SK-N-SH (cell line): ENCODE data around the gene GNAT1. TPM values are rescaled to one million over a fixed set of nuclear protein-coding genes. Genes with fewer than 3 reads are reported as not detected.

ENCODE experiments used
- CTCF ChIA-PET: fragments of 300-600, 350-600 bp; formaldehyde crosslinking; extraction: SDS; loops from one replicate; lab custom pipeline; 2021; lab: Yijun Ruan, JAX
- POLR2A ChIA-PET: fragments of 350-600 bp; sonication (Branson Sonifier 250); formaldehyde crosslinking; extraction: SDS; loops from one replicate; lab custom pipeline; 2020; ENCODE audit warnings: antibody characterized with exemption, inconsistent platforms; lab: Yijun Ruan, JAX
- DNase-seq: peaks from one replicate; pipeline ENCODE4 v3.0.0; 2012
- H2AFZ ChIP-seq: fragments of 200-600 bp; sonication (generic); 2 replicates; pipeline ENCODE4 v1.8.1; 2016; ENCODE audit warnings: antibody characterized with exemption, mild to moderate bottlenecking, low read depth
- H3F3A ChIP-seq: fragments of 200-600 bp; sonication (generic); replicated peaks from 2 replicates; pipeline ENCODE3; 2016; ENCODE audit warnings: antibody characterized with exemption, mild to moderate bottlenecking; ENCODE audit not compliant: insufficient read depth
- H3K27ac ChIP-seq, 2 experiments: fragments of 200-500 bp in 1 of 2; fragments of 200-600 bp in 1 of 2; sonication (Bioruptor generic) in 1 of 2; sonication (generic), shearing (Covaris generic) in 1 of 2; 2 replicates each; pipeline versions ENCODE4 v1.5.1 to v1.6.1; 2014 to 2016; ENCODE audit warnings: low read depth in 2 of 2, inconsistent platforms in 1 of 2, low read length in 1 of 2, mild to moderate bottlenecking in 1 of 2, mixed read lengths in 1 of 2
- H3K27me3 ChIP-seq: fragments of 200-600 bp; sonication (generic), shearing (Covaris generic); 2 replicates; pipeline ENCODE4 v1.6.1; 2016; ENCODE audit warnings: mixed run types; ENCODE audit not compliant: insufficient read depth
- H3K36me3 ChIP-seq, 2 experiments: fragments of 200-500 bp in 1 of 2; fragments of 200-600 bp in 1 of 2; sonication (Bioruptor generic) in 1 of 2; sonication (generic) in 1 of 2; replicated peaks in 1 of 2; 2 replicates each; pipeline versions ENCODE3 to v1.5.1; 2014 to 2016; ENCODE audit warnings: low read length in 1 of 2, mild to moderate bottlenecking in 1 of 2; ENCODE audit not compliant: insufficient read depth in 2 of 2, control insufficient read depth in 1 of 2
- H3K4me1 ChIP-seq, 2 experiments: fragments of 200-500 bp in 1 of 2; fragments of 200-600 bp in 1 of 2; sonication (Bioruptor generic) in 1 of 2; sonication (generic), shearing (Covaris generic) in 1 of 2; 2 replicates each; pipeline versions ENCODE4 v1.5.1 to v1.6.1; 2014 to 2016; ENCODE audit warnings: low read depth in 1 of 2, low read length in 1 of 2, mixed run types in 1 of 2; ENCODE audit not compliant: insufficient read depth in 2 of 2, control insufficient read depth in 1 of 2
- H3K4me2 ChIP-seq: fragments of 200-600 bp; sonication (generic), shearing (Covaris generic); 2 replicates; pipeline ENCODE4 v1.6.1; 2017; ENCODE audit warnings: mixed run types
- H3K4me3 ChIP-seq, 2 experiments: fragments of 200-500 bp in 1 of 2; fragments of 200-600 bp in 1 of 2; sonication (Bioruptor generic) in 1 of 2; sonication (generic), shearing (Covaris generic) in 1 of 2; 2 replicates each; pipeline versions ENCODE4 v1.5.1 to v1.8.1; 2014 to 2016; ENCODE audit warnings: low read depth in 2 of 2, inconsistent platforms in 1 of 2, low read length in 1 of 2, mild to moderate bottlenecking in 1 of 2, mixed read lengths in 1 of 2, moderate library complexity in 1 of 2
- H3K79me2 ChIP-seq: fragments of 200-600 bp; sonication (generic); 2 replicates; pipeline ENCODE4 v1.8.1; 2017; ENCODE audit warnings: mild to moderate bottlenecking; ENCODE audit not compliant: insufficient read depth
- H3K9ac ChIP-seq: fragments of 200-600 bp; sonication (generic); 2 replicates; pipeline ENCODE4 v1.6.1; 2017; ENCODE audit warnings: mixed run types
- H3K9me2 ChIP-seq: fragments of 200-600 bp; sonication (generic); 2 replicates; pipeline ENCODE4 v1.6.1; 2017; ENCODE audit warnings: mixed run types
- H3K9me3 ChIP-seq: fragments of 200-600 bp; sonication (generic); 2 replicates; pipeline ENCODE4 v1.6.1; 2017; ENCODE audit warnings: mixed run types, mild to moderate bottlenecking, moderate library complexity
- H4K20me1 ChIP-seq: fragments of 200-600 bp; sonication (generic); 2 replicates; pipeline ENCODE4 v1.6.1; 2017; ENCODE audit warnings: mild to moderate bottlenecking, mixed run types; ENCODE audit not compliant: insufficient read depth
- EP300 ChIP-seq, 2 experiments: IDR thresholded peaks; 2 replicates each; pipeline versions ENCODE4 v1.4.0 to v1.6.1; 2012; ENCODE audit warnings: borderline replicate concordance in 1 of 2, low read depth in 1 of 2, low read length in 1 of 2
- GABPA ChIP-seq: IDR thresholded peaks from 2 replicates; pipeline ENCODE4 v1.4.0; 2012; ENCODE audit warnings: low read depth, mild to moderate bottlenecking
- GATA2 ChIP-seq: sonication (generic); formaldehyde crosslinking; IDR thresholded peaks from 2 replicates; pipeline ENCODE4 v1.5.0; 2020; ENCODE audit warnings: mild to moderate bottlenecking, missing genetic modification reagents
- RAD21 ChIP-seq: IDR thresholded peaks from 2 replicates; pipeline ENCODE4 v1.6.1; 2012; ENCODE audit warnings: mild to moderate bottlenecking, low read length
- REST ChIP-seq: IDR thresholded peaks from 2 replicates; pipeline ENCODE4 v1.6.1; 2012; ENCODE audit warnings: mild to moderate bottlenecking, low read depth, low read length, moderate library complexity
- RFX5 ChIP-seq: IDR thresholded peaks from 2 replicates; pipeline ENCODE4 v1.6.1; 2012; ENCODE audit warnings: mild to moderate bottlenecking, improper control_type of control experiment, low read length
- TAF1 ChIP-seq: IDR thresholded peaks from 2 replicates; pipeline ENCODE4 v1.6.1; 2012; ENCODE audit warnings: low read depth, mild to moderate bottlenecking, low read length, moderate library complexity, borderline replicate concordance
- WGBS: methylation state at CpG from one replicate; pipeline ENCODE4 v1.1.6; 2017; ENCODE audit warnings: low lambda C conversion rate; 5-methylcytosine and 5-hydroxymethylcytosine counted together
- polyA plus RNA-seq, 3 experiments: library from polyadenylated mRNA; depleted of rRNA; stranded (reverse); fragments of >200 nt; gene quantifications; 2 replicates each; pipeline ENCODE4 v1.2.3, GENCODE V29; 2012
- TF ChIP-seq, protein P1 (sequence below): fragments of 200-600 bp; sonication (generic); IDR thresholded peaks from 2 replicates; pipeline ENCODE4 v1.6.1; 2017; ENCODE audit warnings: antibody characterized with exemption, mild to moderate bottlenecking, moderate library complexity
- TF ChIP-seq, protein P2 (sequence below): IDR thresholded peaks from 2 replicates; pipeline ENCODE4 v1.4.0; 2012; ENCODE audit warnings: low read depth, borderline replicate concordance

The GNAT1 gene
- polyA plus RNA-seq, 1 of the 3 experiments (the other 2 are of a cell fraction), result not detected

DNA sequence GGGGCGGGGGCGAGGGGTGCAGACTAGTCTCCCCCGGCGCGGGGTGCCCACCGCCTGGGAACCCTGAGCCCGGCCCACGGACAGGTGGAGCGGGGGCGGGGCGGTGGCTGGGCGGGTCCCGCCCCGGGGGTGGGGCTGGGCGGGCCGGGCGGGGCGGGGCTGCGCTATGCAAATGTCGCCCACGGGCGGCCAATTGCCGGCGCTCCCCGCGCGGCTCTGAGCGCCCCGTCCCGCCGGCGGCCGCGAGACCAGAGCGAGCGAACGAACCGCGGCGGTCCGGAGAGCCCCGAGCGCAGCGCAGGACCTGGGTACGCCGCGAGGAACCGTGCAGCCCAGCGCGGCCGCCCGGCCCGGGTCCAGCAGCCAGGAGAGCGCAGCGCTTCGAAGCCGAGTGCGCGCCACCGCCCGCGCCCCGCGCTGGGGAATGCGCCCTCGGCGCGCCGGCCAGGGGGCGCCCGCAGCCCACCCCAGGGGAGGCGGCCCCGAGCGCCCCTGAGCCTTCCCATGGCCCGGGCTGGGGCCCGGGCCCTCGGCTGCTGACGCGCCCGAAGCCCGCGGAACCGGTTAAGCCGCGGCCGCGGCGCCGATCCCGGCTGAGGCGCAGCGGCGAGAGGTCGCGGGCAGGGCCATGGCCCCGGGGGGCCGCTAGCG, 36.4 kb upstream of the GNAT1 start, which contains the start of gene SEMA3F (continued):
- no peak for TF ChIP-seq REST
- TF ChIP-seq TAF1, result peak; percentile 58; the same call in 1 of the 2 replicates
- TF ChIP-seq, protein P1, sequence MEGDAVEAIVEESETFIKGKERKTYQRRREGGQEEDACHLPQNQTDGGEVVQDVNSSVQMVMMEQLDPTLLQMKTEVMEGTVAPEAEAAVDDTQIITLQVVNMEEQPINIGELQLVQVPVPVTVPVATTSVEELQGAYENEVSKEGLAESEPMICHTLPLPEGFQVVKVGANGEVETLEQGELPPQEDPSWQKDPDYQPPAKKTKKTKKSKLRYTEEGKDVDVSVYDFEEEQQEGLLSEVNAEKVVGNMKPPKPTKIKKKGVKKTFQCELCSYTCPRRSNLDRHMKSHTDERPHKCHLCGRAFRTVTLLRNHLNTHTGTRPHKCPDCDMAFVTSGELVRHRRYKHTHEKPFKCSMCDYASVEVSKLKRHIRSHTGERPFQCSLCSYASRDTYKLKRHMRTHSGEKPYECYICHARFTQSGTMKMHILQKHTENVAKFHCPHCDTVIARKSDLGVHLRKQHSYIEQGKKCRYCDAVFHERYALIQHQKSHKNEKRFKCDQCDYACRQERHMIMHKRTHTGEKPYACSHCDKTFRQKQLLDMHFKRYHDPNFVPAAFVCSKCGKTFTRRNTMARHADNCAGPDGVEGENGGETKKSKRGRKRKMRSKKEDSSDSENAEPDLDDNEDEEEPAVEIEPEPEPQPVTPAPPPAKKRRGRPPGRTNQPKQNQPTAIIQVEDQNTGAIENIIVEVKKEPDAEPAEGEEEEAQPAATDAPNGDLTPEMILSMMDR, result peak; percentile 13; the same call in 1 of the 2 replicates
- TF ChIP-seq GATA2 (CRISPR knock-in tag), result no peak
- no peak for TF ChIP-seq RFX5

DNA sequence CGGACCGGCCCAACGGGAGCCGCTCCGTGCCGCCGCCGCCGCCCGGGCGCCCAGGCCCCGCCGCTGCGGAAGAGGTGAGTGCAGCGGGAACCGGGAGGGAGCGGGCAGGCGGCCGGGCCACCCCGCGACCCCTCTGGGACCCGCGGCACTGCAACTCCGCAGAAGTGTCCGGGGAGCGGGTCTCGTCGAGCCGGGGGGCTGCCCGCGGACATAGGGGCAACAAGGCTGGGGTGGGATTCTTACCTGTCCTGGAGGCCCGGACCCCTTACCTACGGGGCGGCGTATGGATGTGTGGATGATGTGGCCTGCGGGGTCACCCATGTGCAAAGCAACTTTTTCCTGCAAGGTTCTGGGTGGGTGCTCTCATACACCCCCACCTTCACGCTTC, 35.9 kb upstream of the GNAT1 start:
- no peaks in the 10 kb centered on the region for H3K9me3 ChIP-seq
- no peaks in the 10 kb centered on the region for H4K20me1 ChIP-seq
- TF ChIP-seq, protein P2, sequence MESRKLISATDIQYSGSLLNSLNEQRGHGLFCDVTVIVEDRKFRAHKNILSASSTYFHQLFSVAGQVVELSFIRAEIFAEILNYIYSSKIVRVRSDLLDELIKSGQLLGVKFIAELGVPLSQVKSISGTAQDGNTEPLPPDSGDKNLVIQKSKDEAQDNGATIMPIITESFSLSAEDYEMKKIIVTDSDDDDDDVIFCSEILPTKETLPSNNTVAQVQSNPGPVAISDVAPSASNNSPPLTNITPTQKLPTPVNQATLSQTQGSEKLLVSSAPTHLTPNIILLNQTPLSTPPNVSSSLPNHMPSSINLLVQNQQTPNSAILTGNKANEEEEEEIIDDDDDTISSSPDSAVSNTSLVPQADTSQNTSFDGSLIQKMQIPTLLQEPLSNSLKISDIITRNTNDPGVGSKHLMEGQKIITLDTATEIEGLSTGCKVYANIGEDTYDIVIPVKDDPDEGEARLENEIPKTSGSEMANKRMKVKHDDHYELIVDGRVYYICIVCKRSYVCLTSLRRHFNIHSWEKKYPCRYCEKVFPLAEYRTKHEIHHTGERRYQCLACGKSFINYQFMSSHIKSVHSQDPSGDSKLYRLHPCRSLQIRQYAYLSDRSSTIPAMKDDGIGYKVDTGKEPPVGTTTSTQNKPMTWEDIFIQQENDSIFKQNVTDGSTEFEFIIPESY, result no peak
- TF ChIP-seq GABPA, result no peak
- TF ChIP-seq EP300 (IDR thresholded peaks at IDR 0.05; ENCODE audit: borderline replicate concordance in 1 of 2, low read depth in 1 of 2, low read length in 1 of 2), result no peak
- no peak for TF ChIP-seq RAD21
- H3F3A ChIP-seq, result no peaks in the 10 kb centered on the region
- no peak overlapping the region for H2AFZ ChIP-seq
- peaks cover 26% of the 10 kb centered on the region for H3K79me2 ChIP-seq
- H3K9me2 ChIP-seq, result no peaks in the 10 kb centered on the region
- ChIA-PET POLR2A (no interaction called here), CTCF (interaction anchor here (1.1 to 2.4 kb wide), 10 partner anchors 10 to 119 kb away, joined by 3 to 20 read pairs (median 5); no protein-coding TSS in a partner anchor)
- H3K4me2 ChIP-seq, result peak overlapping the region; percentile 89
- H3K27ac ChIP-seq, result no peak overlapping the region
- no peaks in the 10 kb centered on the region for H3K27me3 ChIP-seq
- H3K36me3 ChIP-seq, result peaks cover 0 to 3% of the 10 kb centered on the region in 2 experiments
- H3K9ac ChIP-seq, result peak overlapping the region; percentile 54; the same call in 1 of the 2 replicates
- DNase-seq, result no peak
- peaks cover 22 to 43% of the 10 kb centered on the region in 2 experiments; a peak in 2 of 4 replicates for H3K4me1 ChIP-seq
- 23% methylated on average over 4 of the region's 37 CpGs for WGBS
- H3K4me3 ChIP-seq, result peak overlapping the region; percentile 64 to 67
